Measurements from ENCODE around the gene KLHL26. TPM values are rescaled to one million over a fixed set of nuclear protein-coding genes. Genes with fewer than 3 reads are reported as not detected.

The KLHL26 gene, protein sequence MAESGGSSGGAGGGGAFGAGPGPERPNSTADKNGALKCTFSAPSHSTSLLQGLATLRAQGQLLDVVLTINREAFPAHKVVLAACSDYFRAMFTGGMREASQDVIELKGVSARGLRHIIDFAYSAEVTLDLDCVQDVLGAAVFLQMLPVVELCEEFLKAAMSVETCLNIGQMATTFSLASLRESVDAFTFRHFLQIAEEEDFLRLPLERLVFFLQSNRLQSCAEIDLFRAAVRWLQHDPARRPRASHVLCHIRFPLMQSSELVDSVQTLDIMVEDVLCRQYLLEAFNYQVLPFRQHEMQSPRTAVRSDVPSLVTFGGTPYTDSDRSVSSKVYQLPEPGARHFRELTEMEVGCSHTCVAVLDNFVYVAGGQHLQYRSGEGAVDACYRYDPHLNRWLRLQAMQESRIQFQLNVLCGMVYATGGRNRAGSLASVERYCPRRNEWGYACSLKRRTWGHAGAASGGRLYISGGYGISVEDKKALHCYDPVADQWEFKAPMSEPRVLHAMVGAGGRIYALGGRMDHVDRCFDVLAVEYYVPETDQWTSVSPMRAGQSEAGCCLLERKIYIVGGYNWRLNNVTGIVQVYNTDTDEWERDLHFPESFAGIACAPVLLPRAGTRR
- total RNA-seq, result 16.7 TPM
- 1 to 10 TPM; 1.8 to 4.0 (median 2.6) TPM for polyA plus RNA-seq

GRCh38 chr19:18636969-18637629 is at the start of gene KLHL26:
Gene KLHL26, plus strand, starts transcription at chr19:18637028. Its CDS starts 27 bp downstream, at chr19:18637055.
- H3K27me3 ChIP-seq (ENCODE audit: control insufficient read depth, insufficient read depth, low read length), result no peaks in the 10 kb centered on the region
- Mint-ChIP-seq H3K27me3 (no peaks in the 10 kb centered on the region), H3K4me3 (peak within 1 kb of the TSS; percentile 90 to 96 (median 90)), H3K4me1 (peaks cover 0 to 47% (median 18%) of the 10 kb centered on the region in 4 donors), H3K27ac (peak within 1 kb of the TSS; percentile 79 to 91 (median 80)), H3K36me3 (peaks cover 5% of the 10 kb centered on the region), H3K9me3 (no peaks in the 10 kb centered on the region)
- no peaks in the 10 kb centered on the region for H3K36me3 ChIP-seq (ENCODE audit: control insufficient read depth, insufficient read depth, low read length)
- DNase-seq, result no peak
- no peaks in the 10 kb centered on the region for H3K9me3 ChIP-seq (ENCODE audit: control insufficient read depth in 2 of 2, low read length in 2 of 2)
- peak within 1 kb of the TSS; percentile 48 for H3K4me3 ChIP-seq (ENCODE audit: low read depth, low read length)
- H3K4me1 ChIP-seq (ENCODE audit: control insufficient read depth, insufficient read depth, low read length, poor library complexity, severe bottlenecking), result peaks cover 25% of the 10 kb centered on the region
- no peak for ATAC-seq (ENCODE audit: low read depth in 2 of 2)
- H3K27ac ChIP-seq (ENCODE audit: insufficient read depth, low read length, poor library complexity, severe bottlenecking), result peak within 1 kb of the TSS; percentile 83

DNA sequence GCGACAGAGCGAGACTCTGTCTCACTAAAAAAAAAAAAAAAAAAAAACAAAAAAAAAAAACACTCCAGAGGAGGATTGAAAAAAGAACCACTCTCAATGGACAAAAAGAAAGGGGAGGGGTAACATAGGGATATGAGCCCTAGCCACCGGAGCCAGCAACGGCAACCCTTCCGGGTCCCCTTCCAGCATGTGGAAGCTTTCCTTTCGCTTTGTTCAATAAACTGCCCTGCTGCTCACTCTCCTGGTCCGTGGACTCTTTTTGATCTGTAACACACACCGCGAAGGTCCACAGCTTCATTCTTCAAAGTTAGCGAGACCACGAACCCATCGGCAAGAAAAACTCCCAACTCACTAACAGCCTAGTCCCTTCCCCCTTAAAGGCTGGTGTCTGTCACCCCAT is 49.3 kb upstream of the KLHL26 start:
- Mint-ChIP-seq H3K4me1 (peaks cover 6 to 43% (median 17%) of the 10 kb centered on the region in 4 donors), H3K4me3 (peak overlapping the region in 3 of 4 donors; percentile 18 to 92 (median 59))
- no peaks in the 10 kb centered on the region for H3K9me3 ChIP-seq (ENCODE audit: control insufficient read depth in 2 of 2, low read length in 2 of 2)

DNA sequence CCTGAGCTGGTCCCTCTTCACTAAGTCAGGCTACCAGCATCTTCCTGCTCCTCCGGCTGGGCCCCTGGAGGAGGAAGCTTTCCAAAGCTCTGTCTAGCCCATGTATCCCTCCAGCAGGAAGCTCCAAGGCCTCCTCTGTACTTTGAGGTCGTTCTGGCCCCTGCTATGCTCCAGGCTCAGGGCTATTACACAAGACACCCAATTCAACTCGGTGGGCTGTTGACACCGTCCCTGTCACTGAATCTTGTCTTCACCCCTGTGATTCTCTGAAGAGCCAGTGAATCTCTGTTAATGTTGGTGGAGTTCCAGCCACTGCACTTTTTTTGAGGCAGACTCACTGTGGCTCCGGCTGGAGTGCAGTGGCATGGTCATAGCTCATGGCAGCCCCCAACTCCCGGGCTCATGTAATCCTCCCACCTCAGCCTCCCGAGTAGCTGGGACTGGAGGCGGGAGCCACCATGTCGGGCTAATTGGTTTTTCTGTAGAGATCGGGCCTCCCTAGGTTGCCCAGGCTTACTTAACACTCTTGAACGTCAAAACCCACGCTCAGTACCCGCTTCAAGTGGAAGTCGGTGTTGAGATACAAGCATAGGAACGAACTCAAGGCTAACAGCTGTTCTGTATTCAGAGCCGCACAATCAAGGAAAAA is 48.7 kb upstream of the KLHL26 start:
- Histone ChIP-seq H3K27ac (ENCODE audit: insufficient read depth, low read length, poor library complexity, severe bottlenecking) (peak overlapping the region; percentile 91), H3K36me3 (ENCODE audit: control insufficient read depth, insufficient read depth, low read length) (peaks cover 6% of the 10 kb centered on the region), H3K9me3 (ENCODE audit: control insufficient read depth in 2 of 2, low read length in 2 of 2) (no peaks in the 10 kb centered on the region), H3K27me3 (ENCODE audit: control insufficient read depth, insufficient read depth, low read length) (no peaks in the 10 kb centered on the region), H3K4me1 (ENCODE audit: control insufficient read depth, insufficient read depth, low read length, poor library complexity, severe bottlenecking) (peaks cover 33% of the 10 kb centered on the region), H3K4me3 (ENCODE audit: low read depth, low read length) (peak overlapping the region; percentile 72)
- H3K36me3 Mint-ChIP-seq, result no peaks in the 10 kb centered on the region
- no peak for DNase-seq
- H3K27me3 Mint-ChIP-seq, result peaks cover 6% of the 10 kb centered on the region
- H3K9me3 Mint-ChIP-seq, result no peaks in the 10 kb centered on the region
- H3K27ac Mint-ChIP-seq, result peak overlapping the region; percentile 85 to 93 (median 91)
- H3K4me3 Mint-ChIP-seq, result peak overlapping the region; percentile 92 to 93 (median 92)
- peaks cover 6 to 43% (median 17%) of the 10 kb centered on the region in 4 donors for H3K4me1 Mint-ChIP-seq
- peak; percentile 5 to 12 for ATAC-seq (ENCODE audit: low read depth in 2 of 2)

More for the DNA sequence above, 49.3 kb upstream of the KLHL26 start:
- ATAC-seq (ENCODE audit: low read depth in 2 of 2), result no peak
- H3K4me1 ChIP-seq (ENCODE audit: control insufficient read depth, insufficient read depth, low read length, poor library complexity, severe bottlenecking), result peaks cover 33% of the 10 kb centered on the region
- Mint-ChIP-seq H3K36me3 (no peaks in the 10 kb centered on the region), H3K27me3 (peaks cover 4% of the 10 kb centered on the region), H3K9me3 (no peaks in the 10 kb centered on the region), H3K27ac (peak overlapping the region in 2 of 3 donors; percentile 85 to 93)
- peaks cover 6% of the 10 kb centered on the region for H3K36me3 ChIP-seq (ENCODE audit: control insufficient read depth, insufficient read depth, low read length)
- peak overlapping the region; percentile 91 for H3K27ac ChIP-seq (ENCODE audit: insufficient read depth, low read length, poor library complexity, severe bottlenecking)
- DNase-seq, result no peak
- no peak overlapping the region for H3K4me3 ChIP-seq (ENCODE audit: low read depth, low read length)
- no peaks in the 10 kb centered on the region for H3K27me3 ChIP-seq (ENCODE audit: control insufficient read depth, insufficient read depth, low read length)

GRCh38 chr19:18588611-18589379 is 48.0 kb upstream of the KLHL26 start, which contains the start of gene REX1BD:
Gene REX1BD, plus strand, starts transcription at chr19:18588798. Its CDS starts 4 bp downstream, at chr19:18588802.
- Mint-ChIP-seq H3K4me3 (peak within 1 kb of the TSS; percentile 92 to 93 (median 92)), H3K27ac (peak within 1 kb of the TSS; percentile 92 to 98 (median 93)), H3K9me3 (no peaks in the 10 kb centered on the region), H3K4me1 (peaks cover 6 to 47% (median 19%) of the 10 kb centered on the region in 4 donors), H3K36me3 (no peaks in the 10 kb centered on the region), H3K27me3 (peaks cover 8% of the 10 kb centered on the region)
- peaks cover 6% of the 10 kb centered on the region for H3K36me3 ChIP-seq (ENCODE audit: control insufficient read depth, insufficient read depth, low read length)
- H3K4me3 ChIP-seq (ENCODE audit: low read depth, low read length), result peak within 1 kb of the TSS; percentile 72
- H3K27me3 ChIP-seq (ENCODE audit: control insufficient read depth, insufficient read depth, low read length), result no peaks in the 10 kb centered on the region
- H3K9me3 ChIP-seq (ENCODE audit: control insufficient read depth in 2 of 2, low read length in 2 of 2), result no peaks in the 10 kb centered on the region
- ATAC-seq (ENCODE audit: low read depth in 2 of 2) (peak; percentile 80), DNase-seq (peak; percentile 80 to 90 (median 89))
- H3K4me1 ChIP-seq (ENCODE audit: control insufficient read depth, insufficient read depth, low read length, poor library complexity, severe bottlenecking), result peaks cover 33% of the 10 kb centered on the region
- peak within 1 kb of the TSS; percentile 91 for H3K27ac ChIP-seq (ENCODE audit: insufficient read depth, low read length, poor library complexity, severe bottlenecking)

- ATAC-seq (ENCODE audit: low read depth in 2 of 2), result peak; percentile 57 to 61
- Histone ChIP-seq H3K9me3 (ENCODE audit: control insufficient read depth in 2 of 2, low read length in 2 of 2) (no peaks in the 10 kb centered on the region), H3K4me3 (ENCODE audit: low read depth, low read length) (peak overlapping the region; percentile 47), H3K27me3 (ENCODE audit: control insufficient read depth, insufficient read depth, low read length) (no peaks in the 10 kb centered on the region), H3K4me1 (ENCODE audit: control insufficient read depth, insufficient read depth, low read length, poor library complexity, severe bottlenecking) (peaks cover 40% of the 10 kb centered on the region), H3K27ac (ENCODE audit: insufficient read depth, low read length, poor library complexity, severe bottlenecking) (peak overlapping the region; percentile 91), H3K36me3 (ENCODE audit: control insufficient read depth, insufficient read depth, low read length) (peaks cover 6% of the 10 kb centered on the region)
- Mint-ChIP-seq H3K4me3 (peak overlapping the region; percentile 92 to 93 (median 92)), H3K4me1 (peaks cover 6 to 48% (median 19%) of the 10 kb centered on the region in 4 donors), H3K36me3 (no peaks in the 10 kb centered on the region), H3K27me3 (peaks cover 10% of the 10 kb centered on the region), H3K9me3 (no peaks in the 10 kb centered on the region), H3K27ac (peak overlapping the region; percentile 92 to 98 (median 92))
- peak; percentile 65 to 86 (median 78) for DNase-seq
Measured at GRCh38 chr19:18589380-18590272, 47.2 kb upstream of the KLHL26 start.

Measured in CD4-positive, CD25-positive, alpha-beta regulatory T cell (primary cell).